ENCODE results near the gene EARS2. TPM values are rescaled to one million over a fixed set of nuclear protein-coding genes. Genes with fewer than 3 reads are reported as not detected.

The EARS2 gene
- total and polyA plus RNA-seq, 2 of the 8 experiments (the other 6 are each of a cell fraction or from before 2014, with no cell fraction given) = 47.8 to 111 TPM

GRCh38 chr16:23577493-23577892 is 20.3 kb upstream of the EARS2 start:
- Histone ChIP-seq H2AK5ac (ENCODE audit: low read depth, low read length) (no peak overlapping the region), H3K4me2 (ENCODE audit: insufficient read depth in 1 of 2, low read depth in 2 of 2, low read length in 2 of 2) (no peak overlapping the region), H3K18ac (ENCODE audit: extremely low read depth, low read length) (no peak overlapping the region), H4K20me1 (replicated peaks in 1 of 2; ENCODE audit: control insufficient read depth in 1 of 2, insufficient read depth in 2 of 2, low read length in 2 of 2) (peaks cover 2 to 11% of the 10 kb centered on the region in 2 experiments), H3K23me2 (ENCODE audit: low read depth, low read length) (no peaks in the 10 kb centered on the region), H3K27ac (ENCODE audit: low read depth, low read length) (no peak overlapping the region), H4K5ac (ENCODE audit: insufficient read length, low read depth, low read length) (no peak overlapping the region), H3K4me3 (ENCODE audit: extremely low read depth in 1 of 4, insufficient read depth in 2 of 4, low read depth in 3 of 4, low read length in 4 of 4) (no peak overlapping the region), H3K36me3 (ENCODE audit: control insufficient read depth in 2 of 4, insufficient read depth in 4 of 4, low read length in 3 of 4) (peaks cover 6 to 38% (median 20%) of the 10 kb centered on the region in 4 experiments; a peak in 7 of 8 replicates), H2AFZ (ENCODE audit: low read length) (no peak overlapping the region), H2BK20ac (ENCODE audit: low read length) (no peak overlapping the region), H3K79me2 (ENCODE audit: control insufficient read depth in 1 of 2, insufficient read depth in 2 of 2, low read length in 2 of 2) (no peaks in the 10 kb centered on the region), H2BK5ac (ENCODE audit: low read depth, low read length) (no peak overlapping the region), H3K56ac (replicated peaks; ENCODE audit: insufficient read length, low read depth, low read length) (no peak overlapping the region), H2BK120ac (replicated peaks; ENCODE audit: low read depth, low read length) (no peak overlapping the region), H3K4me1 (replicated peaks in 1 of 4; ENCODE audit: control insufficient read depth in 3 of 4, insufficient read depth in 4 of 4, low read length in 3 of 4) (no peaks in the 10 kb centered on the region), H3K14ac (ENCODE audit: insufficient read length) (no peak overlapping the region), H3K9me3 (ENCODE audit: insufficient read depth in 2 of 2, low read depth in 1 of 2, low read length in 1 of 2) (no peaks in the 10 kb centered on the region), H3K4ac (replicated peaks; ENCODE audit: insufficient read length, low read depth, low read length) (no peak overlapping the region), H3K27me3 (replicated peaks in 1 of 4; ENCODE audit: control insufficient read depth in 3 of 4, extremely low read depth in 1 of 4, insufficient read depth in 3 of 4, low read length in 3 of 4) (no peaks in the 10 kb centered on the region), H2BK15ac (ENCODE audit: low read length) (no peak overlapping the region), H2BK12ac (ENCODE audit: low read depth, low read length) (no peak overlapping the region), H4K8ac (ENCODE audit: extremely low read depth, insufficient read depth, low read length) (no peak overlapping the region), H3K9ac (replicated peaks in 1 of 4; ENCODE audit: extremely low read depth in 1 of 4, low read depth in 3 of 4, low read length in 3 of 4) (no peak overlapping the region), H4K91ac (replicated peaks; ENCODE audit: insufficient read length, low read length) (no peak overlapping the region), H3K23ac (ENCODE audit: insufficient read length) (no peak overlapping the region), H3K79me1 (ENCODE audit: low read depth, low read length) (no peaks in the 10 kb centered on the region; the same call in 1 of the 2 replicates)
- 91% methylated on average over 2 of the region's 2 CpGs; no CpG with 5 or more reads in 1 of the 2 experiments for WGBS, 2 experiments (ENCODE audit: extremely low coverage in 1 of 2, insufficient coverage in 1 of 2, insufficient read length in 1 of 2, insufficient replicate concordance in 2 of 2, low coverage in 1 of 2, low lambda C conversion rate in 2 of 2, missing lambda C conversion rate in 1 of 2)
- TF ChIP-seq SUZ12 (IDR thresholded peaks at IDR 0.05; ENCODE audit: low read length) = no peak
- TF ChIP-seq GABPA (IDR thresholded peaks at IDR 0.05; ENCODE audit: borderline replicate concordance, insufficient read depth, low read length) = no peak
- no peak for TF ChIP-seq GTF2F1 (IDR thresholded peaks at IDR 0.05; ENCODE audit: borderline replicate concordance, low read depth, low read length)
- TF ChIP-seq NRF1 (IDR thresholded peaks at IDR 0.05; ENCODE audit: low read depth, low read length) = no peak
- no peak for TF ChIP-seq ATF2 (IDR thresholded peaks at IDR 0.05; ENCODE audit: low read length)
- TF ChIP-seq SP2 (IDR thresholded peaks at IDR 0.05; ENCODE audit: low read length) = no peak
- TF ChIP-seq CBX5 (IDR thresholded peaks at IDR 0.05; ENCODE audit: low read depth, low read length) = no peak
- TF ChIP-seq ATF3 (IDR thresholded peaks at IDR 0.05; ENCODE audit: insufficient read depth, low read depth, low read length) = no peak
- no peak for TF ChIP-seq BRCA1 (IDR thresholded peaks at IDR 0.05; ENCODE audit: low read depth, low read length)
- TF ChIP-seq SP1 (IDR thresholded peaks at IDR 0.05; ENCODE audit: low read depth, low read length) = no peak
- TF ChIP-seq TAF7 (optimal IDR thresholded peaks at IDR 0.05; ENCODE audit: borderline replicate concordance, low read depth, low read length) = no peak
- no peak for TF ChIP-seq HDAC2 (IDR thresholded peaks at IDR 0.05; ENCODE audit: borderline replicate concordance in 1 of 2, low read depth in 2 of 2, low read length in 2 of 2)
- FAIRE-seq (no peak), DNase-seq (ENCODE audit: low read depth in 1 of 2, low spot score in 2 of 2) (no peak)
- ChIA-PET POLR2A (ENCODE audit: partially characterized antibody) (interaction anchor here (0.7 to 3.0 kb wide), 5 partner anchors 10 to 31 kb away, joined by 3 to 8 read pairs (median 3); no protein-coding TSS in a partner anchor), CTCF (ENCODE audit: partially characterized antibody) (no interaction called here)
